Loucy (cell line): Measurements from ENCODE around the gene PGRMC2.

Source experiments
- CTCF ChIP-seq: fragments of 200-600 bp; sonication (generic); conservative IDR thresholded peaks from 2 replicates; pipeline ENCODE4 v1.5.1; 2014; ENCODE audit warnings: mild to moderate bottlenecking, antibody characterized with exemption, low read length
- EZH2phosphoT487 ChIP-seq: fragments of 200-600 bp; IDR thresholded peaks from 2 replicates; pipeline ENCODE4 v1.6.1; 2018; ENCODE audit warnings: antibody characterized with exemption, mild to moderate bottlenecking, moderate library complexity, borderline replicate concordance

- no peak for TF ChIP-seq CTCF
- no peak for TF ChIP-seq EZH2phosphoT487
Measured at GRCh38 chr4:128285085-128285997, 2.3 kb downstream of the PGRMC2 start.
